Measurements from ENCODE around the gene ESPNL.

ESPNL gene

GRCh38 chr2:238100821-238101771 is 956 bp downstream of the ESPNL start:
- DNase-seq, result no peak

- no peak for DNase-seq
Measured at GRCh38 chr2:238101891-238102841, 2.0 kb downstream of the ESPNL start.

- DNase-seq, result no peak
Measured at GRCh38 chr2:238102865-238103264, 2.7 kb downstream of the ESPNL start.

GRCh38 chr2:238103465-238104225 is 3.5 kb downstream of the ESPNL start:
- DNase-seq, result no peak

- no peak for DNase-seq
Measured at GRCh38 chr2:238104226-238104690, 4.1 kb downstream of the ESPNL start.

GRCh38 chr2:238104691-238105371 is 4.7 kb downstream of the ESPNL start:
- DNase-seq, result no peak

- no peak for DNase-seq
Measured at GRCh38 chr2:238105506-238106338, 5.6 kb downstream of the ESPNL start.

GRCh38 chr2:238106339-238106697 is 6.2 kb downstream of the ESPNL start:
- DNase-seq, result no peak

GRCh38 chr2:238106698-238107524 is 6.8 kb downstream of the ESPNL start:
- DNase-seq, result no peak

- no peak for DNase-seq
Measured at GRCh38 chr2:238107525-238108422, 7.6 kb downstream of the ESPNL start.

GRCh38 chr2:238108423-238109183 is 8.5 kb downstream of the ESPNL start:
- DNase-seq, result no peak

- peak; percentile 5 for DNase-seq
Measured at GRCh38 chr2:238113611-238114010, 13.5 kb downstream of the ESPNL start.

GRCh38 chr2:238114331-238114841 is 14.2 kb downstream of the ESPNL start:
- no peak for DNase-seq

- peak; percentile 22 for DNase-seq
Measured at GRCh38 chr2:238114851-238115660, 14.9 kb downstream of the ESPNL start.

GRCh38 chr2:238115709-238116108 is 15.6 kb downstream of the ESPNL start:
- peak; percentile 4 for DNase-seq

GRCh38 chr2:238116298-238117198 is 16.4 kb downstream of the ESPNL start:
- peak; percentile 13 for DNase-seq
